Spleen (tissue), 7 donors: ENCODE results near the gene GMEB2.

Experiments used
- POLR2A ChIP-seq, 3 donors: fragments of 450-650 bp; IDR thresholded peaks; one replicate each; pipeline ENCODE4 v1.5.1; 2017; ENCODE audit warnings: antibody characterized with exemption in 3 of 3, mild to moderate bottlenecking in 1 of 3
- POLR2AphosphoS5 ChIP-seq, 3 donors: sonication (generic); formaldehyde crosslinking; IDR thresholded peaks; one replicate each; pipeline ENCODE4 v1.5.1; 2017; ENCODE audit warnings: antibody characterized with exemption in 3 of 3
- TF ChIP-seq, protein P1 (sequence below), 11 experiments: fragments of 200-600 bp in 7 of 11; fragments of 450-650 bp in 4 of 11; sonication (generic) in 4 of 11; IDR thresholded peaks in 8 of 11; conservative IDR thresholded peaks in 3 of 11; 1 replicate in 7 of 11; 2 replicates in 4 of 11; pipeline versions ENCODE4 v1.4.0 to v1.8.0; 2016 to 2021; ENCODE audit warnings: antibody characterized with exemption in 11 of 11, inconsistent platforms in 4 of 11, mild to moderate bottlenecking in 1 of 11
- donor health status: DM: no; HTN: no; CAD: no; lungs with moderate emphysema.
- donor health status: DM: no; HTN: no; CAD: no.
- donor health status: DM: no; HTN: no; CAD: no.

GRCh38 chr20:63577317-63577894, 49.5 kb downstream of the GMEB2 start:
- TF ChIP-seq, protein P1, sequence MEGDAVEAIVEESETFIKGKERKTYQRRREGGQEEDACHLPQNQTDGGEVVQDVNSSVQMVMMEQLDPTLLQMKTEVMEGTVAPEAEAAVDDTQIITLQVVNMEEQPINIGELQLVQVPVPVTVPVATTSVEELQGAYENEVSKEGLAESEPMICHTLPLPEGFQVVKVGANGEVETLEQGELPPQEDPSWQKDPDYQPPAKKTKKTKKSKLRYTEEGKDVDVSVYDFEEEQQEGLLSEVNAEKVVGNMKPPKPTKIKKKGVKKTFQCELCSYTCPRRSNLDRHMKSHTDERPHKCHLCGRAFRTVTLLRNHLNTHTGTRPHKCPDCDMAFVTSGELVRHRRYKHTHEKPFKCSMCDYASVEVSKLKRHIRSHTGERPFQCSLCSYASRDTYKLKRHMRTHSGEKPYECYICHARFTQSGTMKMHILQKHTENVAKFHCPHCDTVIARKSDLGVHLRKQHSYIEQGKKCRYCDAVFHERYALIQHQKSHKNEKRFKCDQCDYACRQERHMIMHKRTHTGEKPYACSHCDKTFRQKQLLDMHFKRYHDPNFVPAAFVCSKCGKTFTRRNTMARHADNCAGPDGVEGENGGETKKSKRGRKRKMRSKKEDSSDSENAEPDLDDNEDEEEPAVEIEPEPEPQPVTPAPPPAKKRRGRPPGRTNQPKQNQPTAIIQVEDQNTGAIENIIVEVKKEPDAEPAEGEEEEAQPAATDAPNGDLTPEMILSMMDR (IDR thresholded peaks at IDR 0.05 in 8 of 11, conservative IDR thresholded peaks at IDR 0.05 in 3 of 11), result no peak
- no peak for TF ChIP-seq POLR2AphosphoS5 (IDR thresholded peaks at IDR 0.05)
- TF ChIP-seq POLR2A (IDR thresholded peaks at IDR 0.05), result no peak
